Prostate gland (tissue), 2 donors: ENCODE data around the gene L2HGDH. TPM values are rescaled to one million over a fixed set of nuclear protein-coding genes. Genes with fewer than 3 reads are reported as not detected.

Experiments
- DNase-seq: peaks from one replicate; pipeline ENCODE4 v3.0.0-alpha.2; 2019; ENCODE audit warnings: low spot score
- H3K27ac ChIP-seq, 2 donors: fragments of 200-600 bp; sonication (generic); 2 replicates each; pipeline ENCODE4 v1.5.1; 2017 to 2019
- H3K27me3 ChIP-seq: fragments of 200-600 bp; sonication (generic); replicated peaks from 2 replicates; pipeline ENCODE4 v1.5.1; 2019; ENCODE audit not compliant: insufficient read depth
- H3K36me3 ChIP-seq, 2 donors: fragments of 200-600 bp; sonication (generic); 1 replicate in 1 of 2; 2 replicates in 1 of 2; pipeline versions ENCODE4 v1.5.1 to v1.8.1; 2017 to 2019
- H3K4me1 ChIP-seq: fragments of 200-600 bp; sonication (generic); replicated peaks from 2 replicates; pipeline ENCODE4 v1.5.1; 2019
- H3K4me3 ChIP-seq, 2 donors: fragments of 200-600 bp; sonication (generic); 2 replicates each; pipeline ENCODE4 v1.5.1; 2017 to 2019
- H3K9me3 ChIP-seq: fragments of 200-600 bp; sonication (generic); 2 replicates; pipeline ENCODE4 v1.5.1; 2017
- CTCF ChIP-seq, 4 experiments: fragments of 200-600 bp in 2 of 4; fragments of 450-650 bp in 2 of 4; sonication (generic) in 2 of 4; IDR thresholded peaks; 1 replicate in 3 of 4; 2 replicates in 1 of 4; pipeline ENCODE4 v1.5.1; 2016 to 2019; ENCODE audit warnings: antibody characterized with exemption in 4 of 4, mild to moderate bottlenecking in 2 of 4, moderate library complexity in 2 of 4
- POLR2A ChIP-seq: fragments of 450-650 bp; IDR thresholded peaks from one replicate; pipeline ENCODE4 v1.6.1; 2016; ENCODE audit warnings: antibody characterized with exemption, mild to moderate bottlenecking
- WGBS: methylation state at CpG from one replicate; pipeline ENCODE4 v1.1.5; 2018; 5-methylcytosine and 5-hydroxymethylcytosine counted together
- intact Hi-C: fragments of 100-400 bp; cut with DNase I; formaldehyde crosslinking; loops from one replicate; pipeline ENCODE4 v1.14.2; 2022
- microRNA-seq: library from miRNA; unstranded; fragments of <30 nt; microRNA quantifications from one replicate; pipeline ENCODE4, GENCODE V29; 2016
- small RNA-seq, 2 donors: library from RNA; depleted of rRNA; stranded (forward); fragments of <200 nt; gene quantifications; one replicate each; pipeline ENCODE3, GENCODE V24; 2016
- total RNA-seq, 2 donors: library from RNA; depleted of rRNA; stranded (reverse); fragments of >200 nt; gene quantifications; one replicate each; pipeline ENCODE4 v1.1.0, GENCODE V29; 2016

L2HGDH gene
- total RNA-seq, 2 donors from 2014 or later: 5.6 to 6.5 TPM

DNA sequence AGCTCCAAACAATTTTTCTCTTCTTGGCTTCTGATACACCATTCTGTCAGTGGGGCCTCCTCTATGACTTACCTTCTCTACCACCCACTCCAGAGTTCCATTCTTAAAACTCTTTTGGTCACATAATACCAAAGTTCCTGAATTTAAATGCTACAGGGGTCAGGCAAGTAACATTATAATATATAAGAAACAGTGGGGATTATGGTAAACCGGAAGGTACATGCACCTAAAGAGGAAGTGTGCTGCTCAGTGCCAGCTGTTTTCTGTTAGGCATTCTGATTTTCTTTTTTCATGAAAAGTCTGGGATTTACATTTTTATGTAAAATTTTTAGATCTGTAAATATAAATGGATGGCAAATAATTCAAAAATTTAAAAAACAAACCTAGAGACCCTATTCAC is 120.5 kb downstream of the L2HGDH start:
- Histone ChIP-seq H3K4me3 (no peak overlapping the region), H3K4me1 (no peaks in the 10 kb centered on the region), H3K27me3 (no peaks in the 10 kb centered on the region), H3K36me3 (no peaks in the 10 kb centered on the region), H3K9me3 (no peaks in the 10 kb centered on the region), H3K27ac (no peak overlapping the region)
- no peak for DNase-seq
- WGBS: 81% methylated on average over 1 of the region's 1 CpG
- TF ChIP-seq CTCF (IDR thresholded peaks at IDR 0.05): no peak
- no peak for TF ChIP-seq POLR2A
- intact Hi-C loops: no loop called here

Small RNAs within 50 kb of the gene (microRNA-seq; reads per million reads assigned to microRNA genes)
- gene MIR4504: not detected

Small RNAs within 50 kb of the gene (small RNA-seq; reads per million reads assigned to genes)
- gene MIR4504: 0.10 to 0.19 reads per million in 2 donors

Other genes starting within 250 kb of the L2HGDH start
- gene VCPKMT, start 195.7 kb downstream of the L2HGDH start, total RNA-seq: 1 to 10 TPM; 6.1 to 6.4 TPM
- 10 to 100 TPM; 22.6 to 41.4 TPM for gene SOS2, start 80.7 kb downstream of the L2HGDH start, total RNA-seq
- 10 to 100 TPM in 1 of 2 donors, 1 to 10 TPM in 1; 6.9 to 24.5 TPM for gene DMAC2L, start 95 bp upstream of the L2HGDH start, total RNA-seq
- 10 to 100 TPM in 1 of 2 donors, 1 to 10 TPM in 1; 3.4 to 18.5 TPM for gene CDKL1, start 84.7 kb upstream of the L2HGDH start, total RNA-seq
- 100 to 1,000 TPM in 1 of 2 donors, 10 to 100 TPM in 1; 76.2 to 102 TPM for gene MAP4K5, start 220.3 kb upstream of the L2HGDH start, total RNA-seq
- 10 to 100 TPM in 1 of 2 donors, 1 to 10 TPM in 1; 5.3 to 26.5 TPM for gene ATL1, start 247.9 kb upstream of the L2HGDH start, total RNA-seq